Stomach (tissue), 4 donors: Measurements from ENCODE around the gene TALDO1.

ENCODE experiments used
- CTCF ChIP-seq, 7 experiments: fragments of 450-650 bp in 4 of 7; fragments of 200-600 bp in 3 of 7; sonication (generic) in 3 of 7; IDR thresholded peaks; one replicate each; pipeline ENCODE4 v1.5.1; 2016 to 2019; ENCODE audit warnings: antibody characterized with exemption in 7 of 7, control low read depth in 2 of 7, mild to moderate bottlenecking in 1 of 7
- EP300 ChIP-seq: sonication (generic); formaldehyde crosslinking; IDR thresholded peaks from one replicate; pipeline ENCODE4 v1.6.1; 2017; ENCODE audit warnings: antibody characterized with exemption
- POLR2A ChIP-seq, 4 donors: fragments of 450-650 bp; IDR thresholded peaks; one replicate each; pipeline ENCODE4 v1.6.1; 2016; ENCODE audit warnings: antibody characterized with exemption in 4 of 4, control low read depth in 2 of 4, mild to moderate bottlenecking in 1 of 4, moderate library complexity in 1 of 4
- POLR2AphosphoS5 ChIP-seq, 3 donors: sonication (generic); formaldehyde crosslinking; IDR thresholded peaks; one replicate each; pipeline ENCODE4 v1.6.1; 2016; ENCODE audit warnings: antibody characterized with exemption in 3 of 3

GRCh38 chr11:773830-774229 lies 26.6 kb downstream of the TALDO1 start:
- TF ChIP-seq POLR2A (IDR thresholded peaks at IDR 0.05) = no peak
- no peak for TF ChIP-seq CTCF (IDR thresholded peaks at IDR 0.05)
- no peak for TF ChIP-seq POLR2AphosphoS5 (IDR thresholded peaks at IDR 0.05)
- no peak for TF ChIP-seq EP300
